Adrenal gland (tissue), 12 donors: ENCODE data around the gene ANKRD40CL. TPM values are rescaled to one million over a fixed set of nuclear protein-coding genes. Genes with fewer than 3 reads are reported as not detected.

Experiments
- DNase-seq, 7 donors: peaks; one replicate each; pipeline ENCODE4 v3.0.0-alpha.2; 2019 to 2020
- H3K27ac ChIP-seq, 5 donors: fragments of 200-600 bp; sonication (generic) in 4 of 5; 1 replicate in 3 of 5; 2 replicates in 2 of 5; pipeline versions ENCODE4 v1.5.1 to v1.8.0; 2016 to 2020; ENCODE audit warnings: mild to moderate bottlenecking in 1 of 5
- H3K27me3 ChIP-seq: fragments of 200-600 bp; 2 replicates; pipeline ENCODE4 v1.8.0; 2021
- H3K36me3 ChIP-seq, 2 donors: fragments of 200-600 bp; replicated peaks in 1 of 2; 1 replicate in 1 of 2; 2 replicates in 1 of 2; pipeline versions ENCODE4 v1.5.1 to v1.8.0; 2018 to 2022
- H3K4me1 ChIP-seq, 2 donors: fragments of 200-600 bp; replicated peaks in 1 of 2; 1 replicate in 1 of 2; 2 replicates in 1 of 2; pipeline versions ENCODE4 v1.5.1 to v1.8.0; 2018 to 2021
- H3K4me3 ChIP-seq, 4 donors: fragments of 200-600 bp; sonication (generic) in 3 of 4; one replicate each; pipeline ENCODE4 v1.5.1; 2016 to 2018
- H3K9me3 ChIP-seq, 3 donors: fragments of 200-600 bp; sonication (generic) in 1 of 3; replicated peaks in 1 of 3; 1 replicate in 2 of 3; 2 replicates in 1 of 3; pipeline versions ENCODE4 v1.5.1 to v1.8.0; 2016 to 2021
- POLR2A ChIP-seq, 2 donors: fragments of 450-650 bp; IDR thresholded peaks; one replicate each; pipeline ENCODE4 v1.6.1; 2017; ENCODE audit warnings: antibody characterized with exemption in 2 of 2, mild to moderate bottlenecking in 2 of 2, moderate library complexity in 1 of 2
- WGBS, 4 donors: extraction: QIAGEN DNeasy Blood & Tissue Kit in 2 of 4; methylation state at CpG; one replicate each; pipeline versions ENCODE4 v1.1.5 to v1.1.7; 2013 to 2017; 5-methylcytosine and 5-hydroxymethylcytosine counted together
- intact Hi-C, 2 donors: fragments of 100-400 bp; cut with DNase I; formaldehyde crosslinking; loops; one replicate each; pipeline versions ENCODE4 v1.14.1 to v1.15.0; 2022 to 2023
- polyA plus RNA-seq, 3 donors: library from polyadenylated mRNA; stranded (reverse); fragments of 200-250 nt in 2 of 3; fragments of 350-450 nt in 1 of 3; fragmentation: Illumina TruSeq in 1 of 3; extraction: RNeasy Lipid Tissue Mini Kit (QIAGEN cat#74804) in 1 of 3; gene quantifications; one replicate each; pipeline ENCODE4 v1.2.3, GENCODE V29; 2013 to 2014
- total RNA-seq, 9 donors: library from RNA; depleted of rRNA in 4 of 9; stranded (reverse); fragments of >200 nt in 4 of 9; fragments of 120-200 nt in 1 of 9; fragmentation: NEBNext Ultra II Directional in 1 of 9; extraction: Animal tissue kit (Norgen Biotek cat#: 25700) in 1 of 9; gene quantifications; one replicate each; pipeline versions ENCODE4 v1.1.0 to v1.2.4, GENCODE V29; 2013 to 2023
- TF ChIP-seq, protein P1 (sequence below), 6 experiments: fragments of 450-650 bp in 4 of 6; fragments of 200-600 bp in 2 of 6; sonication (generic) in 1 of 6; IDR thresholded peaks; 1 replicate in 5 of 6; 2 replicates in 1 of 6; pipeline versions ENCODE4 v1.5.1 to v1.8.0; 2016 to 2021; ENCODE audit warnings: antibody characterized with exemption in 6 of 6, mild to moderate bottlenecking in 2 of 6, moderate library complexity in 1 of 6
- donor health status: healthy with polysubstance abuse.
- donor health status: Bipolar disorder and iron deficiency.
- donor health status: DM: yes; HTN: yes; CAD: no.
- donor health status: DM: no; HTN: no; CAD: no.
- donor health status: DM: no; HTN: no; CAD: no.
- donor health status: DM: yes; HTN: yes; CAD: no.

ANKRD40CL gene
- total and polyA plus RNA-seq, 12 donors: not detected

- Histone ChIP-seq H3K27me3 (no peaks in the 10 kb centered on the region), H3K27ac (no peak overlapping the region), H3K4me1 (peaks cover 0 to 35% of the 10 kb centered on the region in 2 donors), H3K9me3 (no peaks in the 10 kb centered on the region), H3K4me3 (no peak overlapping the region), H3K36me3 (no peaks in the 10 kb centered on the region)
- no peak for DNase-seq
- intact Hi-C loops: no loop called here
- WGBS, 4 donors: 77 to 82% (median 79%) methylated on average over 7 of the region's 7 CpGs
- TF ChIP-seq POLR2A (IDR thresholded peaks at IDR 0.05): no peak
- TF ChIP-seq, protein P1, sequence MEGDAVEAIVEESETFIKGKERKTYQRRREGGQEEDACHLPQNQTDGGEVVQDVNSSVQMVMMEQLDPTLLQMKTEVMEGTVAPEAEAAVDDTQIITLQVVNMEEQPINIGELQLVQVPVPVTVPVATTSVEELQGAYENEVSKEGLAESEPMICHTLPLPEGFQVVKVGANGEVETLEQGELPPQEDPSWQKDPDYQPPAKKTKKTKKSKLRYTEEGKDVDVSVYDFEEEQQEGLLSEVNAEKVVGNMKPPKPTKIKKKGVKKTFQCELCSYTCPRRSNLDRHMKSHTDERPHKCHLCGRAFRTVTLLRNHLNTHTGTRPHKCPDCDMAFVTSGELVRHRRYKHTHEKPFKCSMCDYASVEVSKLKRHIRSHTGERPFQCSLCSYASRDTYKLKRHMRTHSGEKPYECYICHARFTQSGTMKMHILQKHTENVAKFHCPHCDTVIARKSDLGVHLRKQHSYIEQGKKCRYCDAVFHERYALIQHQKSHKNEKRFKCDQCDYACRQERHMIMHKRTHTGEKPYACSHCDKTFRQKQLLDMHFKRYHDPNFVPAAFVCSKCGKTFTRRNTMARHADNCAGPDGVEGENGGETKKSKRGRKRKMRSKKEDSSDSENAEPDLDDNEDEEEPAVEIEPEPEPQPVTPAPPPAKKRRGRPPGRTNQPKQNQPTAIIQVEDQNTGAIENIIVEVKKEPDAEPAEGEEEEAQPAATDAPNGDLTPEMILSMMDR (IDR thresholded peaks at IDR 0.05): no peak
Measured at GRCh38 chr17:50731575-50732460, 35.5 kb downstream of the ANKRD40CL start.

DNA sequence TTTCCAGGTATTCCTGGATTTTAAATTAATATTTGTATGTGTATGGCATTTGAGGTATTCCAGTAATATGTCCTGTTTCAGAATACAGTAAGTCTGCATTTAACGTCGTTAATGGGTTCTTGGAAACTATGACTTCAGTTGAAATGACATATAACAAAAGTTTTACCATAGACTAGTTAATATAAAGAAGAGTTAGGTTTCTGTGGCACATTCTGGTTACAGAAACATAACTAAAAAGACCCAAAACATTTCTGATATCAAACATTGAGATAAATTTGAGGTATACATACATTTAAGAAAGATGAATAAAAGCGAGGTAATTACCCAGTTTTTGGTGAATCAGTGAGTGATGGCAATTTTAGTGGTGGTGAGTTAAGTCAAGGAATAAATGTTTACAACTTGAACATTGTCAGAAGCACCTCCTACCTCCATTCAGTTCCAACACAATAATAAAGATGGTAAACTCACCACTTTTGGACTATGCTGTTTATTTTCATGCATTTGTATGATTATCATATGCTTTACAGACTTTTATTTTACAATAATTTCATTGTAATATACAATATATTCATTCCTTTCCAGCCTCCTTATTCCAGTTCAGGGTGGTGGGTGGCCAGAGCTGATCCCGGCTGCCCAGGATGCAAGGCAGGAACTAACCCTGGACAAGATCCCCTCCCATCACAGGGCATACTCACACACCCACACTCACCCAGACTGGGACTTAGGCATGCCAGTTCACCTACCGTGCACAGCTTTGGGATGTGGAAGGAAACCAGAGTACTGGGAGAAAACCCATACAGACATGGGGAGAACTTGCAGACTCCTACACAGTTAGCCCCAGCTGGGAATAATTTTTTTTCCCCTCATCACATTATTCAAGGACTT is 38.2 kb downstream of the ANKRD40CL start:
- Histone ChIP-seq H3K4me3 (no peak overlapping the region), H3K9me3 (no peaks in the 10 kb centered on the region), H3K27me3 (no peaks in the 10 kb centered on the region), H3K27ac (no peak overlapping the region), H3K36me3 (no peaks in the 10 kb centered on the region), H3K4me1 (peaks cover 0 to 56% of the 10 kb centered on the region in 2 donors)
- intact Hi-C loops: no loop called here
- 72 to 78% (median 74%) methylated on average over 5 of the region's 5 CpGs for WGBS, 4 donors
- TF ChIP-seq, protein P1 (IDR thresholded peaks at IDR 0.05): no peak
- TF ChIP-seq POLR2A (IDR thresholded peaks at IDR 0.05): no peak
- no peak for DNase-seq

- Histone ChIP-seq H3K27ac (no peak overlapping the region), H3K9me3 (no peaks in the 10 kb centered on the region), H3K27me3 (no peaks in the 10 kb centered on the region), H3K36me3 (no peaks in the 10 kb centered on the region), H3K4me1 (peaks cover 0 to 66% of the 10 kb centered on the region in 2 donors), H3K4me3 (no peak overlapping the region)
- no peak for DNase-seq
- intact Hi-C loops: no loop called here
- no peak for TF ChIP-seq POLR2A (IDR thresholded peaks at IDR 0.05)
- TF ChIP-seq, protein P1 (IDR thresholded peaks at IDR 0.05): no peak
- 78 to 96% (median 83%) methylated on average over 2 of the region's 2 CpGs for WGBS, 4 donors
Measured at GRCh38 chr17:50728112-50728429, 39.2 kb downstream of the ANKRD40CL start.
